ENCODE results near the gene KRT3.

DNA sequence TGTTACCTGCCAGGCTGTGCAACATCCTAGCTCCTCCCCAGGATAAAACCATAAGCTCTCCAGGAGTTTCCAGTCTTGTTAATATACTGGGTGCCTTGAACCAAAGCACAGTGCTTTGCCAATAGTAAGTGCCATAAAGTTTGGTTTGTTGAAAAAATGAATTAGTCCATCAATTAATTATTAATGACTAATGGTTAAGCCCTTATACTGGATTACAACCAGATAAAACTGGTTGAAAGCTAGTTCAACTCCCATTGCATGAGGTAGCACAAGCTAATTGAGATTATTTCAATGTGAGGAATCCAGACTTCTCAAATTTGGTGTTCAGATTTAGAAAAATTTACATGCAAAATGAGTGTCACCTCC lies 1.6 kb upstream of the KRT3 start:
- TF ChIP-seq, protein P1, sequence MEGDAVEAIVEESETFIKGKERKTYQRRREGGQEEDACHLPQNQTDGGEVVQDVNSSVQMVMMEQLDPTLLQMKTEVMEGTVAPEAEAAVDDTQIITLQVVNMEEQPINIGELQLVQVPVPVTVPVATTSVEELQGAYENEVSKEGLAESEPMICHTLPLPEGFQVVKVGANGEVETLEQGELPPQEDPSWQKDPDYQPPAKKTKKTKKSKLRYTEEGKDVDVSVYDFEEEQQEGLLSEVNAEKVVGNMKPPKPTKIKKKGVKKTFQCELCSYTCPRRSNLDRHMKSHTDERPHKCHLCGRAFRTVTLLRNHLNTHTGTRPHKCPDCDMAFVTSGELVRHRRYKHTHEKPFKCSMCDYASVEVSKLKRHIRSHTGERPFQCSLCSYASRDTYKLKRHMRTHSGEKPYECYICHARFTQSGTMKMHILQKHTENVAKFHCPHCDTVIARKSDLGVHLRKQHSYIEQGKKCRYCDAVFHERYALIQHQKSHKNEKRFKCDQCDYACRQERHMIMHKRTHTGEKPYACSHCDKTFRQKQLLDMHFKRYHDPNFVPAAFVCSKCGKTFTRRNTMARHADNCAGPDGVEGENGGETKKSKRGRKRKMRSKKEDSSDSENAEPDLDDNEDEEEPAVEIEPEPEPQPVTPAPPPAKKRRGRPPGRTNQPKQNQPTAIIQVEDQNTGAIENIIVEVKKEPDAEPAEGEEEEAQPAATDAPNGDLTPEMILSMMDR (conservative IDR thresholded peaks at IDR 0.05; ENCODE audit: low read depth, low read length), result no peak
- no peak for TF ChIP-seq EZH2 (IDR thresholded peaks at IDR 0.05; ENCODE audit: borderline replicate concordance, low read depth, low read length, poor library complexity, severe bottlenecking)
